ENCODE measurements around the gene SLC45A1. TPM values are rescaled to one million over a fixed set of nuclear protein-coding genes. Genes with fewer than 3 reads are reported as not detected.

The SLC45A1 gene
- polyA plus RNA-seq, 1 donor (not counting 4 experiments of a cell fraction or from before 2014, with no cell fraction given), result 0.14 TPM

- TF ChIP-seq EZH2 (IDR thresholded peaks at IDR 0.05; ENCODE audit: low read length), result no peak
- no peak for TF ChIP-seq CTCF (optimal IDR thresholded peaks at IDR 0.05 in 1 of 3, IDR thresholded peaks at IDR 0.05 in 1 of 3, conservative IDR thresholded peaks at IDR 0.05 in 1 of 3; ENCODE audit: extremely low read depth in 1 of 3, insufficient read depth in 2 of 3, low read length in 3 of 3)
- Histone ChIP-seq H3K9me3 (ENCODE audit: control insufficient read depth, low read depth, low read length) (no peaks in the 10 kb centered on the region), H3K36me3 (ENCODE audit: control insufficient read depth in 2 of 2, extremely low read depth in 1 of 2, insufficient read depth in 2 of 2, low read length in 2 of 2) (no peaks in the 10 kb centered on the region), H3K4me1 (ENCODE audit: control insufficient read depth, extremely low read depth, insufficient read depth, low read length) (no peaks in the 10 kb centered on the region), H3K9me1 (ENCODE audit: control insufficient read depth, extremely low read depth, insufficient read depth, low read length) (no peaks in the 10 kb centered on the region), H3K9ac (ENCODE audit: control insufficient read depth, extremely low read depth, insufficient read depth, low read length) (no peak overlapping the region), H4K20me1 (ENCODE audit: control insufficient read depth, extremely low read depth, insufficient read depth, low read length) (no peaks in the 10 kb centered on the region), H3K4me3 (ENCODE audit: control insufficient read depth in 2 of 3, extremely low read depth in 1 of 3, insufficient read depth in 2 of 3, low read depth in 1 of 3, low read length in 3 of 3) (peak overlapping the region; percentile 36 to 50 (median 44)), H3K27me3 (ENCODE audit: control insufficient read depth, extremely low read depth, insufficient read depth, low read length) (peaks cover 10% of the 10 kb centered on the region), H3K79me2 (ENCODE audit: control insufficient read depth, insufficient read depth, low read length) (no peaks in the 10 kb centered on the region), H3K27ac (ENCODE audit: control insufficient read depth, insufficient read depth, low read length) (no peak overlapping the region), H2AFZ (ENCODE audit: control insufficient read depth, low read length) (peak overlapping the region; percentile 62), H3K4me2 (ENCODE audit: control insufficient read depth, extremely low read depth, insufficient read depth, low read depth, low read length) (peak overlapping the region; percentile 77)
- DNase-seq (ENCODE audit: low read depth, low spot score) (no peak), FAIRE-seq (no peak)
- dilution Hi-C loops (cut with MboI; ENCODE audit: extremely low pct_ligation_motif_present, low sequenced_read_pairs), result loop anchor here (25.0 kb wide), 1 partner anchor 306 kb away; no protein-coding TSS in a partner anchor
Observed at GRCh38 chr1:8318436-8318835, 522 bp downstream of the SLC45A1 start.

GRCh38 chr1:8321612-8322011, 3.7 kb downstream of the SLC45A1 start:
- Histone ChIP-seq H3K4me2 (ENCODE audit: control insufficient read depth, extremely low read depth, insufficient read depth, low read depth, low read length) (no peak overlapping the region), H4K20me1 (ENCODE audit: control insufficient read depth, extremely low read depth, insufficient read depth, low read length) (no peaks in the 10 kb centered on the region), H3K27ac (ENCODE audit: control insufficient read depth, insufficient read depth, low read length) (no peak overlapping the region), H3K36me3 (ENCODE audit: control insufficient read depth in 2 of 2, extremely low read depth in 1 of 2, insufficient read depth in 2 of 2, low read length in 2 of 2) (no peaks in the 10 kb centered on the region), H3K9me3 (ENCODE audit: control insufficient read depth, low read depth, low read length) (no peaks in the 10 kb centered on the region), H3K79me2 (ENCODE audit: control insufficient read depth, insufficient read depth, low read length) (no peaks in the 10 kb centered on the region), H3K4me3 (ENCODE audit: control insufficient read depth in 2 of 3, extremely low read depth in 1 of 3, insufficient read depth in 2 of 3, low read depth in 1 of 3, low read length in 3 of 3) (no peak overlapping the region), H3K4me1 (ENCODE audit: control insufficient read depth, extremely low read depth, insufficient read depth, low read length) (no peaks in the 10 kb centered on the region), H3K27me3 (ENCODE audit: control insufficient read depth, extremely low read depth, insufficient read depth, low read length) (peaks cover 10% of the 10 kb centered on the region), H2AFZ (ENCODE audit: control insufficient read depth, low read length) (no peak overlapping the region), H3K9me1 (ENCODE audit: control insufficient read depth, extremely low read depth, insufficient read depth, low read length) (no peaks in the 10 kb centered on the region), H3K9ac (ENCODE audit: control insufficient read depth, extremely low read depth, insufficient read depth, low read length) (no peak overlapping the region)
- FAIRE-seq (no peak), DNase-seq (ENCODE audit: low read depth, low spot score) (no peak)
- TF ChIP-seq CTCF (optimal IDR thresholded peaks at IDR 0.05 in 1 of 3, IDR thresholded peaks at IDR 0.05 in 1 of 3, conservative IDR thresholded peaks at IDR 0.05 in 1 of 3; ENCODE audit: extremely low read depth in 1 of 3, insufficient read depth in 2 of 3, low read length in 3 of 3) (no peak), EZH2 (IDR thresholded peaks at IDR 0.05; ENCODE audit: low read length) (no peak)
- dilution Hi-C loops (cut with MboI; ENCODE audit: extremely low pct_ligation_motif_present, low sequenced_read_pairs), result loop anchor here (25.0 kb wide), 1 partner anchor 309 kb away; no protein-coding TSS in a partner anchor
